GM12878 (cell line): ENCODE results near the gene WDR64. TPM values are rescaled to one million over a fixed set of nuclear protein-coding genes. Genes with fewer than 3 reads are reported as not detected.

Experiments used
- ATAC-seq: fragments of 200-7000 bp; cut with Tn5 transposase; 3 replicates; pipeline ENCODE4 v1.9.1; 2020; ENCODE audit warnings: mild to moderate bottlenecking, moderate library complexity
- BruUV-seq: library from RNA; stranded (reverse); fragments of 400-500 nt; replicated peaks from 2 replicates; lab custom pipeline; 2021; lab: Mats Ljungman, UMichigan
- CTCF ChIA-PET: fragments of 300-600 bp; sonication (Branson Sonifier 250); formaldehyde crosslinking; extraction: SDS; loops from one replicate; lab custom pipeline; 2021; ENCODE audit warnings: inconsistent platforms; lab: Yijun Ruan, JAX
- POLR2A ChIA-PET: fragments of 350-600 bp; formaldehyde crosslinking; extraction: SDS; loops from one replicate; lab custom pipeline; 2021; ENCODE audit warnings: inconsistent platforms; lab: Charles Lee
- RAD21 ChIA-PET: fragments of 300-600 bp; sonication (Branson Sonifier 250); formaldehyde crosslinking; loops from one replicate; lab custom pipeline; 2023; ENCODE audit warnings: antibody characterized with exemption; ENCODE audit not compliant: unreplicated experiment; lab: Charles Lee
- SMC1A ChIA-PET: fragments of 300-600 bp; sonication (Branson Sonifier 250); formaldehyde crosslinking; loops from one replicate; lab custom pipeline; 2023; ENCODE audit not compliant: unreplicated experiment, uncharacterized antibody; lab: Charles Lee
- DNase-seq: peaks from one replicate; pipeline ENCODE4 v3.0.0-alpha.2; 2011; ENCODE audit warnings: low read depth, low spot score
- FAIRE-seq: peaks from 3 replicates; lab custom pipeline; 2011; peaks lifted over from hg19 to GRCh38; lab: Jason Lieb, UNC
- H2AFZ ChIP-seq: 2 replicates; pipeline ENCODE4 v1.6.0; 2011; ENCODE audit warnings: low read depth, low read length, control low read depth; ENCODE audit not compliant: control insufficient read depth
- H3K27ac ChIP-seq: 2 replicates; pipeline ENCODE4 v1.5.1; 2011; ENCODE audit warnings: control low read depth; ENCODE audit not compliant: control insufficient read depth, insufficient read depth
- H3K27me3 ChIP-seq, 2 experiments: replicated peaks in 1 of 2; 2 replicates each; pipeline versions ENCODE4 v1.6.0 to v1.6.1; 2011; ENCODE audit warnings: low read length in 1 of 2; ENCODE audit not compliant: control insufficient read depth in 2 of 2, insufficient read depth in 2 of 2
- H3K36me3 ChIP-seq, 2 experiments: 2 replicates each; pipeline ENCODE4 v1.5.1; 2011; ENCODE audit warnings: low read length in 1 of 2; ENCODE audit not compliant: control insufficient read depth in 2 of 2, insufficient read depth in 2 of 2
- H3K4me1 ChIP-seq: 2 replicates; pipeline ENCODE4 v1.6.1; 2011; ENCODE audit warnings: mild to moderate bottlenecking, low read length, moderate library complexity, mixed read lengths; ENCODE audit not compliant: control insufficient read depth, insufficient read depth
- H3K4me2 ChIP-seq: 2 replicates; pipeline ENCODE4 v1.6.0; 2011; ENCODE audit warnings: control low read depth; ENCODE audit not compliant: control insufficient read depth, insufficient read depth
- H3K4me3 ChIP-seq: fragments of 200-600 bp; sonication (generic); 2 replicates; pipeline ENCODE4 v1.5.1; 2016
- H3K79me2 ChIP-seq: 2 replicates; pipeline ENCODE4 v1.6.0; 2011; ENCODE audit warnings: low read length; ENCODE audit not compliant: control insufficient read depth, insufficient read depth
- H3K9ac ChIP-seq: 2 replicates; pipeline ENCODE4 v1.8.0; 2011; ENCODE audit warnings: low read length, control low read depth, mixed read lengths; ENCODE audit not compliant: control insufficient read depth, insufficient read depth
- H3K9me3 ChIP-seq: replicated peaks from 3 replicates; pipeline ENCODE4 v1.5.1; 2011; ENCODE audit warnings: mild to moderate bottlenecking, low read length; ENCODE audit not compliant: control insufficient read depth, insufficient read depth
- H4K20me1 ChIP-seq: 2 replicates; pipeline ENCODE4 v1.6.0; 2011; ENCODE audit not compliant: control insufficient read depth, insufficient read depth
- BCL11A ChIP-seq: IDR thresholded peaks from 2 replicates; pipeline ENCODE4 v1.6.1; 2011; ENCODE audit warnings: low read depth, low read length
- CBFB ChIP-seq: IDR thresholded peaks from 2 replicates; pipeline ENCODE4 v1.6.1; 2016; ENCODE audit warnings: antibody characterized with exemption, low read depth
- ETV6 ChIP-seq, 2 experiments: fragments of 450-650 bp in 1 of 2; IDR thresholded peaks in 1 of 2; conservative IDR thresholded peaks in 1 of 2; 2 replicates each; pipeline ENCODE4 v1.6.1; 2014; ENCODE audit warnings: antibody characterized with exemption in 1 of 2, borderline replicate concordance in 1 of 2, low read depth in 1 of 2, mild to moderate bottlenecking in 1 of 2, moderate library complexity in 1 of 2
- HCFC1 ChIP-seq: fragments of 150-350 bp; IDR thresholded peaks from 2 replicates; pipeline ENCODE4 v1.6.1; 2014; ENCODE audit warnings: low read length
- HDAC6 ChIP-seq: fragments of 200-600 bp; sonication (generic); IDR thresholded peaks from one replicate; pipeline ENCODE4 v1.8.0; 2017; ENCODE audit warnings: antibody characterized with exemption; ENCODE audit not compliant: unreplicated experiment
- LARP7 ChIP-seq: fragments of 450-650 bp; IDR thresholded peaks from 2 replicates; pipeline ENCODE4 v1.6.1; 2017; ENCODE audit warnings: mild to moderate bottlenecking
- RELA ChIP-seq: fragments of 450-650 bp; IDR thresholded peaks from 2 replicates; pipeline ENCODE4 v1.8.0; 2014; ENCODE audit warnings: borderline replicate concordance; ENCODE audit not compliant: partially characterized antibody
- ZBTB11 ChIP-seq: fragments of 450-650 bp; formaldehyde crosslinking; IDR thresholded peaks from 2 replicates; pipeline ENCODE4 v1.5.0; 2022; ENCODE audit warnings: mild to moderate bottlenecking, missing genetic modification characterization
- WGBS: methylation state at CpG from one replicate; pipeline ENCODE4 v1.1.6; 2016; ENCODE audit warnings: low lambda C conversion rate; ENCODE audit not compliant: insufficient replicate concordance, insufficient coverage; ENCODE audit errors: missing lambda C conversion rate; 5-methylcytosine and 5-hydroxymethylcytosine counted together
- in situ Hi-C: fragments of 300-500 bp; cut with MboI; formaldehyde crosslinking; loops from 9 replicates; pipeline ENCODE4 v1.14.3; 2018; ENCODE audit warnings: mixed read lengths
- intact Hi-C: fragments of 100-400 bp; cut with micrococcal nuclease; formaldehyde crosslinking; loops from one replicate; pipeline ENCODE4 v1.14.2; 2022; ENCODE audit not compliant: unreplicated experiment
- polyA plus RNA-seq, 11 experiments: library from polyadenylated mRNA; depleted of rRNA in 4 of 11; unstranded in 6 of 11; stranded (reverse) in 5 of 11; fragments of >200 nt; fragmentation: Nextera tagmentation in 4 of 11; fragmentation: Illumina TruSeq in 1 of 11; extraction: Ambion mirVana in 4 of 11; extraction: Trizol in 1 of 11; gene quantifications; 1 replicate in 1 of 11; 2 replicates in 10 of 11; pipeline versions ENCODE4 v1.2.1 to v1.2.3, GENCODE V29; 2011 to 2016; ENCODE audit warnings: inconsistent platforms in 2 of 11, missing spikeins in 2 of 11, low read depth in 1 of 11
- total RNA-seq, 4 experiments: library from RNA; depleted of rRNA in 3 of 4; stranded (reverse); fragments of >200 nt in 3 of 4; fragmentation: Illumina TruSeq in 1 of 4; extraction: Trizol in 1 of 4; gene quantifications; 2 replicates each; pipeline versions ENCODE4 v1.2.1 to v1.2.3, GENCODE V29; 2013 to 2021
- TF ChIP-seq, protein P1 (sequence below), 3 experiments: IDR thresholded peaks in 2 of 3; conservative IDR thresholded peaks in 1 of 3; 2 replicates each; pipeline ENCODE4 v1.5.1; 2011; ENCODE audit warnings: low read depth in 3 of 3, low read length in 3 of 3, mild to moderate bottlenecking in 3 of 3, control low read depth in 2 of 3, moderate library complexity in 2 of 3, inconsistent platforms in 1 of 3, mixed read lengths in 1 of 3; ENCODE audit not compliant: control insufficient read depth in 2 of 3, insufficient read depth in 1 of 3; ENCODE audit errors: extremely low read depth in 1 of 3

WDR64 gene
- total and polyA plus RNA-seq, 10 of the 15 experiments (the other 5 are each of a cell fraction or from before 2014, with no cell fraction given), result 0.01 TPM; not detected in 9

DNA sequence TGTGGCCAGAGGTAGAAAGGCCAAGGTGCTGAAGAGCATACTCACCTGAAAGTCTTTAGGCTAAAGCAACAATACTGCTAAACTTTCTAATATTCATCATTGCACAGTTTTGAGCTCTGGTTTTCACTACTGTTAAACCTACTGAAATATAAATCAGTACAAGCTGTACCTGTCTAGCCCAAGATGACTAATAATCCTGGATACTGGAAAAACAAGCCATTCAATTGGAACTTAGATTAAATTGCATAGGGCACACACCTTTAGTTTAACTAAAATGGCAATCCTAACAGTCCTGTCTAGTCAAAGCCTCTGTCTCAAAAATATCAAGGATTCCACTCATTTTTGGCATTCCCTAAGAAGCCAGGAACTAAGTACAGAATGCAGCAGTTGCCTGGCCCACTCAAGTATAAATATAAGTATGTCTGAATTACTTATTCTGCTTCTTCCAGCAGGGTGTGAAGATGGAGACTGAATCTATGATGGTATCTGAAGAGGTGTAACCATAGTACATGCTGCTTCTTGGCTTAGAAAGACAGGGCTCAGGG is 15.0 kb upstream of the WDR64 start:
- peaks cover 39% of the 10 kb centered on the region for H3K79me2 ChIP-seq
- FAIRE-seq (no peak), ATAC-seq (no peak), DNase-seq (no peak)
- H3K4me1 ChIP-seq, result peaks cover 10% of the 10 kb centered on the region
- H3K27me3 ChIP-seq, result no peaks in the 10 kb centered on the region
- H3K4me3 ChIP-seq, result peak overlapping the region; percentile 94
- intact Hi-C loops, result loop anchor here (5.0 kb wide), 1 partner anchor 210 kb away; the partner anchor contains the start of gene EXO1
- CTCF ChIA-PET, result interaction anchor here (1.7 kb wide), 1 partner anchor 10 kb away, joined by 4 read pairs; no protein-coding TSS in a partner anchor
- RAD21 ChIA-PET, result no interaction called here
- no peaks in the 10 kb centered on the region for H3K9me3 ChIP-seq
- TF ChIP-seq CBFB (no peak), HDAC6 (no peak), HCFC1 (no peak)
- SMC1A ChIA-PET, result interaction anchor here (1.0 to 2.4 kb wide), 2 partner anchors 11 to 26 kb away, joined by 3 to 7 read pairs; no protein-coding TSS in a partner anchor
- BruUV-seq, result no TSS peak
- H3K27ac ChIP-seq, result no peak overlapping the region
- no peak overlapping the region for H3K9ac ChIP-seq
- no peak overlapping the region for H2AFZ ChIP-seq
- POLR2A ChIA-PET, result no interaction called here
- H4K20me1 ChIP-seq, result no peaks in the 10 kb centered on the region
- peak overlapping the region; percentile 87 for H3K4me2 ChIP-seq
- in situ Hi-C loops, result no loop called here
- no peaks in the 10 kb centered on the region; a peak in 1 of 4 replicates for H3K36me3 ChIP-seq

GRCh38 chr1:241637604-241638003 is 14.5 kb upstream of the WDR64 start:
- peaks cover 39% of the 10 kb centered on the region for H3K79me2 ChIP-seq
- CTCF ChIA-PET, result interaction anchor here (1.7 kb wide), 1 partner anchor 10 kb away, joined by 4 read pairs; no protein-coding TSS in a partner anchor
- 0 out of 2 replicates have a peak overlapping the region, but pooled peaks have one; percentile 13 for H3K9ac ChIP-seq
- DNase-seq, result no peak
- BruUV-seq, result no TSS peak
- no peaks in the 10 kb centered on the region for H4K20me1 ChIP-seq
- peak overlapping the region; percentile 94 for H3K4me3 ChIP-seq
- TF ChIP-seq RELA, result no peak
- TF ChIP-seq HCFC1, result no peak
- no peak for TF ChIP-seq BCL11A
- no peak for TF ChIP-seq LARP7
- no peak for TF ChIP-seq ETV6 (conservative IDR thresholded peaks at IDR 0.05 in 1 of 2, IDR thresholded peaks at IDR 0.05 in 1 of 2; ENCODE audit: borderline replicate concordance in 1 of 2, low read depth in 1 of 2)
- TF ChIP-seq, protein P1, sequence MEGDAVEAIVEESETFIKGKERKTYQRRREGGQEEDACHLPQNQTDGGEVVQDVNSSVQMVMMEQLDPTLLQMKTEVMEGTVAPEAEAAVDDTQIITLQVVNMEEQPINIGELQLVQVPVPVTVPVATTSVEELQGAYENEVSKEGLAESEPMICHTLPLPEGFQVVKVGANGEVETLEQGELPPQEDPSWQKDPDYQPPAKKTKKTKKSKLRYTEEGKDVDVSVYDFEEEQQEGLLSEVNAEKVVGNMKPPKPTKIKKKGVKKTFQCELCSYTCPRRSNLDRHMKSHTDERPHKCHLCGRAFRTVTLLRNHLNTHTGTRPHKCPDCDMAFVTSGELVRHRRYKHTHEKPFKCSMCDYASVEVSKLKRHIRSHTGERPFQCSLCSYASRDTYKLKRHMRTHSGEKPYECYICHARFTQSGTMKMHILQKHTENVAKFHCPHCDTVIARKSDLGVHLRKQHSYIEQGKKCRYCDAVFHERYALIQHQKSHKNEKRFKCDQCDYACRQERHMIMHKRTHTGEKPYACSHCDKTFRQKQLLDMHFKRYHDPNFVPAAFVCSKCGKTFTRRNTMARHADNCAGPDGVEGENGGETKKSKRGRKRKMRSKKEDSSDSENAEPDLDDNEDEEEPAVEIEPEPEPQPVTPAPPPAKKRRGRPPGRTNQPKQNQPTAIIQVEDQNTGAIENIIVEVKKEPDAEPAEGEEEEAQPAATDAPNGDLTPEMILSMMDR (IDR thresholded peaks at IDR 0.05 in 2 of 3, conservative IDR thresholded peaks at IDR 0.05 in 1 of 3; ENCODE audit: control insufficient read depth in 2 of 3, extremely low read depth in 1 of 3, insufficient read depth in 1 of 3, low read depth in 3 of 3, low read length in 3 of 3), result no peak
- TF ChIP-seq ZBTB11 (CRISPR knock-in tag), result no peak
- H3K27ac ChIP-seq, result no peak overlapping the region
- POLR2A ChIA-PET, result no interaction called here
- RAD21 ChIA-PET, result no interaction called here
- intact Hi-C loops, result loop anchor here (5.0 kb wide), 1 partner anchor 210 kb away; the partner anchor contains the start of gene EXO1
- in situ Hi-C loops, result no loop called here
- H3K36me3 ChIP-seq, result no peaks in the 10 kb centered on the region; a peak in 1 of 4 replicates
- no peaks in the 10 kb centered on the region; the same call in 2 of the 3 replicates for H3K9me3 ChIP-seq
- SMC1A ChIA-PET, result interaction anchor here (1.0 to 2.4 kb wide), 2 partner anchors 11 to 27 kb away, joined by 3 to 7 read pairs; no protein-coding TSS in a partner anchor
- ATAC-seq, result no peak
- H2AFZ ChIP-seq, result no peak overlapping the region
- FAIRE-seq, result no peak
- 98% methylated on average over 4 of the region's 4 CpGs for WGBS
- H3K27me3 ChIP-seq, result no peaks in the 10 kb centered on the region
- H3K4me1 ChIP-seq, result peaks cover 10% of the 10 kb centered on the region
- H3K4me2 ChIP-seq, result peak overlapping the region; percentile 87
